ENCODE measurements around the gene PRH2.

Gene PRH2

DNA sequence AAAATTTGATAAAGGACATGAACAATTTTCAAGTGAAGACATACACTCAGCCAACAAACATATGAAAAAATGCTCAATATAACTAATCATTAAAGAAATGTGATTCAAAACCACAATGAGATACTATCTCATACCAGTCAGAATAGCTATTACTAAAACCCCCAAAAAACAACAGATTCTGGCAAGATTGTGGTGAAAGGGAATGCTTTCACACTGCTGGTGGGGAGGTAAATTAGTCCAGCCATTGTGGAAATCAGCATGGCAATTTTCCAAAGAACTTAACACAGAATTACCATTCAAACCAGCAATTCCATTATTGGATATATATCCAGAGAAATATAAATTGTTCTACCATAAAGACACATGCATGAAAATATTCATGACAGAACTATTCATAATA lies 28.7 kb downstream of the PRH2 start:
- no peaks in the 10 kb centered on the region for H3K27me3 ChIP-seq (ENCODE audit: insufficient read depth, insufficient read length)
- peaks cover 10% of the 10 kb centered on the region; the same call in 1 of the 2 replicates for H3K9me3 ChIP-seq (ENCODE audit: insufficient read depth, low read length)
- no peak overlapping the region for H3K4me3 ChIP-seq (ENCODE audit: insufficient read length, low read depth)
- no peaks in the 10 kb centered on the region for H3K4me1 ChIP-seq (ENCODE audit: insufficient read depth, insufficient read length)
- no peak for DNase-seq (ENCODE audit: low read depth, low spot score)
- peaks cover 6% of the 10 kb centered on the region for H3K36me3 ChIP-seq (ENCODE audit: insufficient read depth, insufficient read length, low read length)
- H3K9ac ChIP-seq (ENCODE audit: insufficient read length, low read depth) = no peak overlapping the region
- TF ChIP-seq SUZ12 (IDR thresholded peaks at IDR 0.05; ENCODE audit: extremely low read depth, insufficient read depth, insufficient read length) = no peak
- TF ChIP-seq ZNF274 (IDR thresholded peaks at IDR 0.05; ENCODE audit: low read depth, low read length) = no peak
- no peak for TF ChIP-seq YY1 (IDR thresholded peaks at IDR 0.05; ENCODE audit: insufficient read depth, insufficient read length)

DNA sequence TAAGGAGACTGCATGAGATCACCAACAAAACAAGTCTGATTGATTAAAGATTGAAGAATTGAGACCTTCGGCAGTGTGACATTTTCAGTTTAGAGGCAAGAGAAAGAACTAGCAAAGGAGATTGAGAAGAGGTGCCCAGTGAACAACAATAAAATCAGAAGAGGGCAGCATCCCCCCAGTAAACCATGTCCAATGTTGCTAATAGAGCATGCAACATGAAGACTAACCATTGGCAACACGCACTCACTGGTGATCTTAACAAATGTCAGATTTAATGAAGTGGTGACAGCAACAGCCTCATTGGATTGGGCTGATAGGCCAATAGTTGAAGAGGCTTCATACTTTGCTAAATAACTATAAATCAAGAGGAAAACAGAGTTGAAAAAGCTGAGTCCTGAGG lies 30.8 kb downstream of the PRH2 start:
- no peak overlapping the region for H3K9ac ChIP-seq (ENCODE audit: insufficient read length, low read depth)
- no peak for TF ChIP-seq ZNF274 (IDR thresholded peaks at IDR 0.05; ENCODE audit: low read depth, low read length)
- no peak for TF ChIP-seq SUZ12 (IDR thresholded peaks at IDR 0.05; ENCODE audit: extremely low read depth, insufficient read depth, insufficient read length)
- no peak for TF ChIP-seq YY1 (IDR thresholded peaks at IDR 0.05; ENCODE audit: insufficient read depth, insufficient read length)
- no peak overlapping the region for H3K4me3 ChIP-seq (ENCODE audit: insufficient read length, low read depth)
- no peaks in the 10 kb centered on the region for H3K4me1 ChIP-seq (ENCODE audit: insufficient read depth, insufficient read length)
- peaks cover 6% of the 10 kb centered on the region; the same call in 1 of the 2 replicates for H3K9me3 ChIP-seq (ENCODE audit: insufficient read depth, low read length)
- H3K27me3 ChIP-seq (ENCODE audit: insufficient read depth, insufficient read length) = no peaks in the 10 kb centered on the region
- DNase-seq (ENCODE audit: low read depth, low spot score) = no peak
- peaks cover 6% of the 10 kb centered on the region for H3K36me3 ChIP-seq (ENCODE audit: insufficient read depth, insufficient read length, low read length)

DNA sequence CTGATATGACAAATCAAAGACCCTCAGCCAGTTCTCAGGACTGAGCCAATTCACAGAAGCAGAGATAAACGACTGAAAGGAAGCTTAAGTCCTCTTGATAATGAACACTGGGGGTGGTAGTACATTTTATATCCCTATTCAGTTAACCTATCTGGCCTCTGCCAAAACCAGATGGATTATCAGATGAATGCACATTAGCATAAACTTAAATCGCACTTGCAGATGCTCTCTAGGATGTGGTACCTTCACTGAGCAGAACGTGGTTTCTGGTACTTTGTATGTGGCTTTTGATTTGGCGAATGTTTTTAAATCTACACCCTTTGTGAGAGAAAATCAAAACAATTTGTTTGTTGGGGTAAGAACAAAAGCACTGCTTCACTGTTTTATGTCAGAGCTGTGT lies 31.2 kb downstream of the PRH2 start:
- Histone ChIP-seq H3K27me3 (ENCODE audit: insufficient read depth, insufficient read length) (no peaks in the 10 kb centered on the region), H3K9me3 (ENCODE audit: insufficient read depth, low read length) (peaks cover 1% of the 10 kb centered on the region; the same call in 1 of the 2 replicates), H3K4me3 (ENCODE audit: insufficient read length, low read depth) (no peak overlapping the region), H3K36me3 (ENCODE audit: insufficient read depth, insufficient read length, low read length) (peaks cover 6% of the 10 kb centered on the region), H3K4me1 (ENCODE audit: insufficient read depth, insufficient read length) (no peaks in the 10 kb centered on the region), H3K9ac (ENCODE audit: insufficient read length, low read depth) (no peak overlapping the region)
- TF ChIP-seq SUZ12 (IDR thresholded peaks at IDR 0.05; ENCODE audit: extremely low read depth, insufficient read depth, insufficient read length) (no peak), ZNF274 (IDR thresholded peaks at IDR 0.05; ENCODE audit: low read depth, low read length) (no peak)
- no peak for DNase-seq (ENCODE audit: low read depth, low spot score)

DNA sequence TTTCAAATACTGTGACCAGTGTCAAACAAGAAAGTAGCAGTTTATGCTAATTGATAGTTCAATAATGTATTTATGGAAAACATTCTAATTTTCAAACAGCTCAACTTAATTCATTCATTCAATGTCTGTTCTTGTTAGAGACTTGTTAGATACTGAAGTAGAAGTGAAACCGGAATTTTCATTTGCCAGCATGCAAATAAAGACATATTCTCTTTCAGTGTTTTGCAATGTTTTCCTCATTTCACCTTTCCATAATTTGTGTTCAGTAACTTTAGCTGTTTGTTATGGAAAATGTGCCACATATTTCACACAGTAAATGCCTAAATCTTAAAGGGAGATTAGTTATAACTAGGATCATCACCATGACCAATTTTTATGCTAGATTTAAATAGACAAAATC lies 36.4 kb downstream of the PRH2 start:
- no peaks in the 10 kb centered on the region for H3K9me3 ChIP-seq (ENCODE audit: insufficient read depth, low read length)
- TF ChIP-seq SUZ12 (IDR thresholded peaks at IDR 0.05; ENCODE audit: extremely low read depth, insufficient read depth, insufficient read length) (no peak), YY1 (IDR thresholded peaks at IDR 0.05; ENCODE audit: insufficient read depth, insufficient read length) (no peak), ZNF274 (IDR thresholded peaks at IDR 0.05; ENCODE audit: low read depth, low read length) (no peak)
- H3K4me3 ChIP-seq (ENCODE audit: insufficient read length, low read depth) = no peak overlapping the region
- H3K27me3 ChIP-seq (ENCODE audit: insufficient read depth, insufficient read length) = no peaks in the 10 kb centered on the region
- DNase-seq (ENCODE audit: low read depth, low spot score) = no peak
- H3K9ac ChIP-seq (ENCODE audit: insufficient read length, low read depth) = no peak overlapping the region
- no peaks in the 10 kb centered on the region for H3K4me1 ChIP-seq (ENCODE audit: insufficient read depth, insufficient read length)
- peaks cover 6% of the 10 kb centered on the region for H3K36me3 ChIP-seq (ENCODE audit: insufficient read depth, insufficient read length, low read length)

DNA sequence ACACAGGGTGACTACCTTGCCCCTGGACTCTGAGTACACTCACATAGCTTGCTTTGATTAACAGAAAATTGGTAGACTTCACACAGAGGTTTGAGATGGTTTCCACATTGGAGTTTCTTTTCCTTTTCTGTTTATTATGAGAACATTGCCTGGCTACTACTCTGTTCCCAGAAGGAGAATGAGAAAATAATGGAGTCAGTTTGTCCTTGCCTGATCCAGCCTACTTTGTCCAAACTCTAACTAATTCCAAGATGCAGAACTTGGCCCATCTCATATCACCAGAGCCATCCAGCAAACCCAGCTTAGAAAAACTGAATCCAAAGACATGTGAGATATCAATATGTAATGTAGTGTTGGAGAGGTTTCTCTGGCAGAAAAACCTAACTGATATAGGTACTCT lies 37.3 kb downstream of the PRH2 start:
- no peaks in the 10 kb centered on the region for H3K9me3 ChIP-seq (ENCODE audit: insufficient read depth, low read length)

DNA sequence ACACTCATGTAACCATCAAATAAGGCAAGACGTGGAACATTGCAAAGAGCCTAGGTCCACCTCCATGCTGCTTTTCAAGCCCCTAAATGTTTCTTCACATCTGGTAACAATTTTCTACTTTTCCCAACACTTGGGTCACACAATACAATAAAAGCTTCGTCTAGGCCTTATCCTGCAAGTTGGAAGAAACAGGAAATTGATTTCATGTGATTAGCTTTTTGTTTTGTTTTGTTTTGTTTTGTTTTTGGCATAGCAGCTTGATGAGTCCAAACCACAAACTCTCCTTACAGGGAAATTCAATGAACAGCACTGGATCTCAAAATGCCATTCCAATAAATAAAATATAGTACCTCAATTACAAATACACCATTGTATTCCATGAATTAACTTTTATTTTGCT lies 38.4 kb downstream of the PRH2 start:
- Histone ChIP-seq H3K4me1 (ENCODE audit: insufficient read depth, insufficient read length) (no peaks in the 10 kb centered on the region), H3K36me3 (ENCODE audit: insufficient read depth, insufficient read length, low read length) (no peaks in the 10 kb centered on the region), H3K9me3 (ENCODE audit: insufficient read depth, low read length) (no peaks in the 10 kb centered on the region), H3K4me3 (ENCODE audit: insufficient read length, low read depth) (no peak overlapping the region), H3K9ac (ENCODE audit: insufficient read length, low read depth) (no peak overlapping the region), H3K27me3 (ENCODE audit: insufficient read depth, insufficient read length) (no peaks in the 10 kb centered on the region)
- no peak for DNase-seq (ENCODE audit: low read depth, low spot score)
- no peak for TF ChIP-seq SUZ12 (IDR thresholded peaks at IDR 0.05; ENCODE audit: extremely low read depth, insufficient read depth, insufficient read length)
- no peak for TF ChIP-seq ZNF274 (IDR thresholded peaks at IDR 0.05; ENCODE audit: low read depth, low read length)
- no peak for TF ChIP-seq YY1 (IDR thresholded peaks at IDR 0.05; ENCODE audit: insufficient read depth, insufficient read length)

More for the DNA sequence above, 37.3 kb downstream of the PRH2 start:
- Histone ChIP-seq H3K4me1 (ENCODE audit: insufficient read depth, insufficient read length) (no peaks in the 10 kb centered on the region), H3K36me3 (ENCODE audit: insufficient read depth, insufficient read length, low read length) (peaks cover 4% of the 10 kb centered on the region), H3K9ac (ENCODE audit: insufficient read length, low read depth) (no peak overlapping the region), H3K27me3 (ENCODE audit: insufficient read depth, insufficient read length) (no peaks in the 10 kb centered on the region), H3K4me3 (ENCODE audit: insufficient read length, low read depth) (no peak overlapping the region)
- no peak for DNase-seq (ENCODE audit: low read depth, low spot score)
- TF ChIP-seq SUZ12 (IDR thresholded peaks at IDR 0.05; ENCODE audit: extremely low read depth, insufficient read depth, insufficient read length) = no peak
- TF ChIP-seq YY1 (IDR thresholded peaks at IDR 0.05; ENCODE audit: insufficient read depth, insufficient read length) = no peak
- no peak for TF ChIP-seq ZNF274 (IDR thresholded peaks at IDR 0.05; ENCODE audit: low read depth, low read length)

DNA sequence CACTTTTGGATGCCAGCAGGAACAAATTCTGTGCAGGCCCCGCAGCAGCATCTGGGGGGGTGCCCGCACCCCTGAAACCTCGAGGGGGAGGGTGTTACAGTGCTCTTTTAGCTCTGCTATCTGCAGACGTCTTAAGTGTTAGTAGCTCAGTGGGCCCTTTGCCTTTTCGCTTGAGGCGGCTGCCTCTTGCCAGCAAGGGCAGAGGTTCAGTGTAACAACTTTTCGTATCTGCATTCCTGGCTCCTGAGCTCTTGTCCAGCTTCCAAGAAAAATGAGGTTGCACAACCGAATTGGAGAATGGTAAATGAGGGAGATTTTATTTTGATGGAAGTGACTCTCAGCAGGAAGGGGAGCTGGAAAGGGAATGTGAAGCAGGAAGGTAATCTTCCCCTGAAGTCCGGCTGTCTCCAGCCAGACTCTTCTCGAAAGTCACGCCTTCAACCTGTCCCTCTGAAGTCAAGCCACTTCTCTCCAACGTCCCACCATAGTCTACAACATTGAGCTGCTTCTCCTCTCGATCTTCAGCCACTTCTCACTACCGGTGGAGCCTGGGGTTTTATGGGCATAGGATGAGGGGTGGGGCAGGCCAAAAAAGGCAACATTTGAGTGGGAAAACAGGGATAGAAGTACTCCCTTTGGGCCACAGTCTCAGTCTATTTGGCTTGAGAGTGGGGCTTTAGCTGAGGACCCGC lies 39.9 kb downstream of the PRH2 start:
- H3K9ac ChIP-seq (ENCODE audit: insufficient read length, low read depth) = no peak overlapping the region
- H3K27me3 ChIP-seq (ENCODE audit: insufficient read depth, insufficient read length) = no peaks in the 10 kb centered on the region
- no peak for DNase-seq (ENCODE audit: low read depth, low spot score)
- no peak for TF ChIP-seq ZNF274 (IDR thresholded peaks at IDR 0.05; ENCODE audit: low read depth, low read length)
- no peaks in the 10 kb centered on the region for H3K9me3 ChIP-seq (ENCODE audit: insufficient read depth, low read length)
- H3K36me3 ChIP-seq (ENCODE audit: insufficient read depth, insufficient read length, low read length) = no peaks in the 10 kb centered on the region
- H3K4me1 ChIP-seq (ENCODE audit: insufficient read depth, insufficient read length) = no peaks in the 10 kb centered on the region
- H3K4me3 ChIP-seq (ENCODE audit: insufficient read length, low read depth) = no peak overlapping the region
